Esophagus squamous epithelium (tissue), 4 donors: ENCODE results near the gene ADIPOR2.

ENCODE experiments used
- CTCF ChIP-seq, 6 experiments: fragments of 450-650 bp in 4 of 6; fragments of 200-600 bp in 2 of 6; sonication (generic) in 2 of 6; IDR thresholded peaks; one replicate each; pipeline ENCODE4 v1.5.1; 2016 to 2019; ENCODE audit warnings: antibody characterized with exemption in 6 of 6, mild to moderate bottlenecking in 4 of 6, moderate library complexity in 4 of 6
- POLR2A ChIP-seq, 4 donors: fragments of 450-650 bp; IDR thresholded peaks; one replicate each; pipeline ENCODE4 v1.6.1; 2017; ENCODE audit warnings: antibody characterized with exemption in 4 of 4, mild to moderate bottlenecking in 4 of 4, moderate library complexity in 3 of 4

GRCh38 chr12:1690578-1691122 is at the start of gene ADIPOR2:
- TF ChIP-seq CTCF (IDR thresholded peaks at IDR 0.05), result no peak
- TF ChIP-seq POLR2A (IDR thresholded peaks at IDR 0.05), result peak in 3 of 4 donors; percentile 63 to 89 (median 86)
